Caco-2 (cell line): Measurements from ENCODE around the gene CTLA4. TPM values are rescaled to one million over a fixed set of nuclear protein-coding genes. Genes with fewer than 3 reads are reported as not detected.

Source experiments
- BruUV-seq: library from RNA; stranded (reverse); fragments of 400-500 nt; replicated peaks from 2 replicates; lab custom pipeline; 2021; lab: Mats Ljungman, UMichigan
- CTCF ChIA-PET: fragments of 300-600 bp; sonication (Branson Sonifier 250); formaldehyde crosslinking; loops from one replicate; lab custom pipeline; 2022; ENCODE audit warnings: antibody characterized with exemption; lab: Charles Lee
- POLR2A ChIA-PET: fragments of 300-600 bp; sonication (Branson Sonifier 250); formaldehyde crosslinking; loops from one replicate; lab custom pipeline; 2022; ENCODE audit warnings: antibody characterized with exemption; lab: Charles Lee
- DNase-seq, 2 experiments: peaks; one replicate each; pipeline versions ENCODE4 v3.0.0 to v3.0.0-alpha.2; 2020 to 2022
- H3K27me3 ChIP-seq: replicated peaks from 2 replicates; pipeline ENCODE4 v1.6.0; 2011; ENCODE audit warnings: low read length; ENCODE audit not compliant: control insufficient read depth, insufficient read depth
- H3K36me3 ChIP-seq: 2 replicates; pipeline ENCODE4 v1.5.1; 2011; ENCODE audit warnings: low read length; ENCODE audit not compliant: control insufficient read depth, insufficient read depth
- H3K4me1 ChIP-seq: fragments of 250-450 bp; sonication (Bioruptor Pico); 2 replicates; pipeline ENCODE4 v1.5.1; 2020; ENCODE audit warnings: mild to moderate bottlenecking
- H3K4me3 ChIP-seq: 2 replicates; pipeline ENCODE4 v1.5.1; 2011; ENCODE audit warnings: low read depth, mild to moderate bottlenecking, control low read depth, low read length
- H3K9me3 ChIP-seq: fragments of 250-450 bp; sonication (Bioruptor Pico); 2 replicates; pipeline ENCODE4 v1.5.1; 2020; ENCODE audit warnings: mild to moderate bottlenecking, moderate library complexity
- H3K27ac Mint-ChIP-seq: one replicate; pipeline ENCODE4 v1.8.0; 2022; ENCODE audit warnings: mixed read lengths; ENCODE audit not compliant: unreplicated experiment
- H3K27me3 Mint-ChIP-seq: one replicate; pipeline ENCODE4 v1.8.0; 2022; ENCODE audit warnings: mixed read lengths; ENCODE audit not compliant: insufficient read depth, unreplicated experiment
- H3K36me3 Mint-ChIP-seq: one replicate; pipeline ENCODE4 v1.8.0; 2022; ENCODE audit warnings: mild to moderate bottlenecking, mixed read lengths; ENCODE audit not compliant: insufficient read depth, unreplicated experiment
- H3K4me1 Mint-ChIP-seq: one replicate; pipeline ENCODE4 v1.8.0; 2022; ENCODE audit warnings: low read depth, mixed read lengths; ENCODE audit not compliant: unreplicated experiment
- H3K4me3 Mint-ChIP-seq: one replicate; pipeline ENCODE4 v1.8.0; 2022; ENCODE audit warnings: mild to moderate bottlenecking, moderate library complexity, mixed read lengths; ENCODE audit not compliant: unreplicated experiment
- H3K9me3 Mint-ChIP-seq: one replicate; pipeline ENCODE4 v1.8.0; 2022; ENCODE audit warnings: mixed read lengths; ENCODE audit not compliant: unreplicated experiment
- intact Hi-C: fragments of 100-400 bp; cut with micrococcal nuclease; formaldehyde crosslinking; loops from one replicate; pipeline ENCODE4 v1.10.0; 2022; ENCODE audit not compliant: unreplicated experiment
- total RNA-seq: library from RNA; stranded (reverse); gene quantifications from 2 replicates; pipeline ENCODE4 v1.2.3, GENCODE V29; 2022
- TF ChIP-seq, protein P1 (sequence below), 2 experiments: fragments of 200-600 bp in 1 of 2; IDR thresholded peaks; 1 replicate in 1 of 2; 2 replicates in 1 of 2; pipeline versions ENCODE4 v1.5.1 to v1.8.0; 2011 to 2022; ENCODE audit warnings: antibody characterized with exemption in 1 of 2, control low read depth in 1 of 2, inconsistent platforms in 1 of 2, low read depth in 1 of 2, low read length in 1 of 2, mild to moderate bottlenecking in 1 of 2, moderate library complexity in 1 of 2; ENCODE audit not compliant: insufficient read depth in 1 of 2, severe bottlenecking in 1 of 2, unreplicated experiment in 1 of 2

The CTLA4 gene
- total RNA-seq, 1 experiment from 2014 or later, result 0.43 TPM

- Mint-ChIP-seq H3K4me3 (no peak overlapping the region), H3K4me1 (no peaks in the 10 kb centered on the region), H3K27ac (no peak overlapping the region), H3K9me3 (no peaks in the 10 kb centered on the region), H3K27me3 (no peaks in the 10 kb centered on the region), H3K36me3 (no peaks in the 10 kb centered on the region)
- ChIA-PET POLR2A (no interaction called here), CTCF (no interaction called here)
- TF ChIP-seq, protein P1, sequence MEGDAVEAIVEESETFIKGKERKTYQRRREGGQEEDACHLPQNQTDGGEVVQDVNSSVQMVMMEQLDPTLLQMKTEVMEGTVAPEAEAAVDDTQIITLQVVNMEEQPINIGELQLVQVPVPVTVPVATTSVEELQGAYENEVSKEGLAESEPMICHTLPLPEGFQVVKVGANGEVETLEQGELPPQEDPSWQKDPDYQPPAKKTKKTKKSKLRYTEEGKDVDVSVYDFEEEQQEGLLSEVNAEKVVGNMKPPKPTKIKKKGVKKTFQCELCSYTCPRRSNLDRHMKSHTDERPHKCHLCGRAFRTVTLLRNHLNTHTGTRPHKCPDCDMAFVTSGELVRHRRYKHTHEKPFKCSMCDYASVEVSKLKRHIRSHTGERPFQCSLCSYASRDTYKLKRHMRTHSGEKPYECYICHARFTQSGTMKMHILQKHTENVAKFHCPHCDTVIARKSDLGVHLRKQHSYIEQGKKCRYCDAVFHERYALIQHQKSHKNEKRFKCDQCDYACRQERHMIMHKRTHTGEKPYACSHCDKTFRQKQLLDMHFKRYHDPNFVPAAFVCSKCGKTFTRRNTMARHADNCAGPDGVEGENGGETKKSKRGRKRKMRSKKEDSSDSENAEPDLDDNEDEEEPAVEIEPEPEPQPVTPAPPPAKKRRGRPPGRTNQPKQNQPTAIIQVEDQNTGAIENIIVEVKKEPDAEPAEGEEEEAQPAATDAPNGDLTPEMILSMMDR (IDR thresholded peaks at IDR 0.05; ENCODE audit: insufficient read depth in 1 of 2, low read depth in 1 of 2, low read length in 1 of 2, severe bottlenecking in 1 of 2, unreplicated experiment in 1 of 2), result no peak
- BruUV-seq, result no TSS peak
- intact Hi-C loops, result no loop called here
- no peaks in the 10 kb centered on the region for H3K27me3 ChIP-seq
- H3K36me3 ChIP-seq, result no peaks in the 10 kb centered on the region
- no peak overlapping the region for H3K4me3 ChIP-seq
- no peaks in the 10 kb centered on the region for H3K9me3 ChIP-seq
- H3K4me1 ChIP-seq, result no peaks in the 10 kb centered on the region
- DNase-seq, result no peak
Observed at GRCh38 chr2:203820969-203821368, 46.6 kb upstream of the CTLA4 start.

DNA sequence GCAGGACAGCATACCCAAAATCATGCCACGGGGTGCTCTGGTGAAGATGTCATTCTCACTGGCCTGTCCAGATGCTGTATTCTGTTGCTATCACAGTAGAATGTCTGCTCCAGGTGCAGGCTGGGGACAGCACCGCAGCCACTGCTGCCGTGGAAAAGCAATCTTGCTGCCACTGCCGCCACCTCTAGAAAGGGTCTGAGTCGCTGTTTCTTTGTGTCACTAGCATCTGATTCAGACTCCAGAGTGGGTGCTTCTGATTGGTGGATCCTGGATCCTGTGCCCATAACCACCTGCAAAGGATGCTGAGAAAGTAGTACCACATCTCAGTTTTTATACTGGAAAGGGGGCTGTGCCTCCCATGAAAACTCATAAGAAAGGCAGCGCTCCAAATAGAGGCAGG is 45.3 kb upstream of the CTLA4 start:
- TF ChIP-seq, protein P1 (IDR thresholded peaks at IDR 0.05; ENCODE audit: insufficient read depth in 1 of 2, low read depth in 1 of 2, low read length in 1 of 2, severe bottlenecking in 1 of 2, unreplicated experiment in 1 of 2), result no peak
- BruUV-seq, result no TSS peak
- ChIA-PET POLR2A (no interaction called here), CTCF (no interaction called here)
- Mint-ChIP-seq H3K9me3 (no peaks in the 10 kb centered on the region), H3K36me3 (no peaks in the 10 kb centered on the region), H3K27me3 (no peaks in the 10 kb centered on the region), H3K4me3 (no peak overlapping the region), H3K27ac (no peak overlapping the region), H3K4me1 (no peaks in the 10 kb centered on the region)
- intact Hi-C loops, result no loop called here
- Histone ChIP-seq H3K9me3 (no peaks in the 10 kb centered on the region), H3K27me3 (no peaks in the 10 kb centered on the region), H3K36me3 (no peaks in the 10 kb centered on the region), H3K4me3 (no peak overlapping the region), H3K4me1 (no peaks in the 10 kb centered on the region)
- no peak for DNase-seq

DNA sequence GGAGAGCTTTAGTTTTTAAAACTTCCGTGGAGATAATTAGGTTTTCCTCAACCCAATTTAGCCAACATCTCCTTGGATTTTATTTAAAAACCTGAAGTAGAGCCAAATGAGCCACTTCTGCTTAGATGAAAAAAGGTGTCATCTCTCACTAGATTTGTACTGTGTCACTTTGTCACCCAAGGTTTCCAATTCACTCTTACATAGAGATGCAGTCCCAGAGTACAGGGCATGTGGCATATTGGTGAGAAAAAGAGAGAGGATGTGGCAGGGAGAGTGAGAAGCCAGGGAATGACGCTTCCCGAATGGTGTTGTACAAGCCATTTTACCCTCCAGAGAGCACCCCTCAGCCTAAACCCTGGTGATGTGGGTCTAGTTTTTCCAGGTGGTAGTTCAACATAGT is 44.4 kb upstream of the CTLA4 start:
- TF ChIP-seq, protein P1 (IDR thresholded peaks at IDR 0.05; ENCODE audit: insufficient read depth in 1 of 2, low read depth in 1 of 2, low read length in 1 of 2, severe bottlenecking in 1 of 2, unreplicated experiment in 1 of 2), result no peak
- no TSS peak for BruUV-seq
- no peaks in the 10 kb centered on the region for H3K4me1 ChIP-seq
- no peak for DNase-seq
- H3K36me3 ChIP-seq, result no peaks in the 10 kb centered on the region
- CTCF ChIA-PET, result no interaction called here
- Mint-ChIP-seq H3K27me3 (no peaks in the 10 kb centered on the region), H3K36me3 (no peaks in the 10 kb centered on the region), H3K4me1 (no peaks in the 10 kb centered on the region), H3K4me3 (no peak overlapping the region), H3K27ac (no peak overlapping the region), H3K9me3 (no peaks in the 10 kb centered on the region)
- intact Hi-C loops, result no loop called here
- POLR2A ChIA-PET, result no interaction called here
- H3K27me3 ChIP-seq, result no peaks in the 10 kb centered on the region
- no peak overlapping the region for H3K4me3 ChIP-seq
- no peaks in the 10 kb centered on the region for H3K9me3 ChIP-seq
